Heart right ventricle (tissue), 16 donors: Measurements from ENCODE around the gene PREX1. TPM values are rescaled to one million over a fixed set of nuclear protein-coding genes. Genes with fewer than 3 reads are reported as not detected.

ENCODE experiments used
- ATAC-seq, 8 donors: fragments of 200-7000 bp; cut with Tn5 transposase; one replicate each; pipeline ENCODE4 v1.9.1; 2020; ENCODE audit warnings: mild to moderate bottlenecking in 8 of 8, moderate library complexity in 8 of 8, moderate number of reproducible peaks in 1 of 8
- DNase-seq, 2 donors: peaks; one replicate each; pipeline ENCODE4 v3.0.0-alpha.2; 2020
- H3K27ac ChIP-seq, 10 donors: fragments of 200-600 bp; sonication (generic) in 2 of 10; one replicate each; pipeline versions ENCODE4 v1.5.0 to v1.8.0; 2020 to 2022; ENCODE audit warnings: mild to moderate bottlenecking in 3 of 10
- H3K27me3 ChIP-seq, 7 donors: fragments of 200-600 bp; one replicate each; pipeline ENCODE4 v1.8.0; 2021 to 2022; ENCODE audit warnings: mild to moderate bottlenecking in 2 of 7
- H3K36me3 ChIP-seq, 9 donors: fragments of 200-600 bp; sonication (generic) in 1 of 9; one replicate each; pipeline versions ENCODE4 v1.5.0 to v1.8.0; 2020 to 2022; ENCODE audit warnings: mild to moderate bottlenecking in 2 of 9
- H3K4me1 ChIP-seq, 9 donors: fragments of 200-600 bp; sonication (generic) in 1 of 9; one replicate each; pipeline versions ENCODE4 v1.5.0 to v1.8.0; 2020 to 2022; ENCODE audit warnings: mild to moderate bottlenecking in 4 of 9
- H3K4me3 ChIP-seq, 10 donors: fragments of 200-600 bp; sonication (generic) in 2 of 10; one replicate each; pipeline versions ENCODE4 v1.5.0 to v1.8.0; 2020 to 2022; ENCODE audit warnings: mild to moderate bottlenecking in 7 of 10, moderate library complexity in 2 of 10
- H3K9me3 ChIP-seq, 11 donors: fragments of 200-600 bp in 10 of 11; sonication (generic) in 2 of 11; one replicate each; pipeline versions ENCODE4 v1.5.0 to v1.8.0; 2013 to 2022; ENCODE audit warnings: mild to moderate bottlenecking in 2 of 11, control low read depth in 1 of 11, moderate library complexity in 1 of 11
- WGBS, 2 donors: extraction: QIAGEN DNeasy Blood & Tissue Kit; methylation state at CpG; one replicate each; pipeline ENCODE4 v1.1.7; 2013; ENCODE audit warnings: inconsistent platforms in 1 of 2; 5-methylcytosine and 5-hydroxymethylcytosine counted together
- intact Hi-C, 10 donors: fragments of 100-400 bp; cut with DNase I; formaldehyde crosslinking; loops; one replicate each; pipeline versions ENCODE4 v1.11.1 to v1.14.2; 2022
- polyA plus RNA-seq, 2 donors: library from polyadenylated mRNA; stranded (reverse); fragments of 200-250 nt; gene quantifications; one replicate each; pipeline ENCODE4 v1.2.3, GENCODE V29; 2013
- total RNA-seq, 10 donors: library from RNA; stranded (reverse); fragmentation: NEBNext Ultra II Directional in 3 of 10; extraction: Animal tissue kit (Norgen Biotek cat#: 25700) in 3 of 10; gene quantifications; one replicate each; pipeline versions ENCODE4 v1.2.1 to v1.2.4, GENCODE V29; 2021 to 2023
- TF ChIP-seq, protein P1 (sequence below), 9 donors: fragments of 200-600 bp; sonication (generic) in 2 of 9; IDR thresholded peaks; one replicate each; pipeline versions ENCODE4 v1.5.0 to v1.8.0; 2021 to 2022; ENCODE audit warnings: antibody characterized with exemption in 9 of 9, mild to moderate bottlenecking in 5 of 9, moderate library complexity in 1 of 9
- donor health status: Arrhythmogenic right ventricular cardiomyopathy.
- donor health status: ischemic (EF 13 %, LVEDD 7.1; RV severe dilation, severe dysfunction).
- donor health status: healthy with polysubstance abuse.
- donor health status: DM: no; HTN: yes; CAD: no.
- donor health status: DM: no; HTN: no; CAD: no.
- donor health status: ischemic (EF 25% LVEDD 6.9; RV normal size, moderate dysfunction).
- donor health status: ischemic (EF 25% LVEDD 5.7; RV mildly dilated, moderate dysfunction).
- donor health status: healthy.
- donor health status: DM: yes; HTN: yes; CAD: no.
- donor health status: Ischemic cardiomyopathy.
- donor health status: ischemic (EF 35%, LVEDD 5.7; RV mildly dilated, moderate dysfunction).
- donor health status: nonischemic (EF 11% LVEDD 7.7; RV severe dilation, severe dysfunction).
- donor health status: DM: yes; HTN: yes; CAD: no.
- donor health status: PGD.
- donor health status: ischemic (EF 29% LVEDD 5.4; RV normal size, mild dysfunction).
- donor health status: nonischemic (EF 23%, LVEDD 6.1; RV moderate dilation, normal function).

The PREX1 gene
- total and polyA plus RNA-seq, 12 donors: 4.6 to 23.4 (median 8.8) TPM

DNA sequence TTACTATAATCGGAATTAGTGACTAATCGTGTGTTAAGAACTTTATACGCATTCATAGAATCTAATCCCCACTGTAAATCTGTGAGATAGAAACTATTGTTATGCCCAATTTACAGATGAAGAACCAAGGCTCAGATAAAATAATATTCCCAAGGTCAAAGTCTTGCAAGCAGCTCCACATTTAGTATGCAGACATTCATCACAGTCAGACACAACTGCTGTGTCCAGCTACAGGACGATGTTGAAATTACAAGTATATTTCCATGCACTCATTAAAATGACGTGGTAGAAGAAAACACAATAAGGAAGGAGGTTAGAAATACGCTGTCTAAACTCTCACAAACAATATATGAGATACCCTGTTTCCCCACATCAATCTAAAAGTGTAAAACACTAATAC, 82.5 kb downstream of the PREX1 start:
- Histone ChIP-seq H3K4me1 (peaks cover 0 to 35% (median 0%) of the 10 kb centered on the region in 9 donors), H3K9me3 (no peaks in the 10 kb centered on the region), H3K27ac (no peak overlapping the region), H3K36me3 (peaks cover 0 to 64% (median 0%) of the 10 kb centered on the region in 9 donors), H3K27me3 (no peaks in the 10 kb centered on the region), H3K4me3 (no peak overlapping the region)
- WGBS, 2 donors: 78 to 83% methylated on average over 6 of the region's 6 CpGs
- TF ChIP-seq, protein P1, sequence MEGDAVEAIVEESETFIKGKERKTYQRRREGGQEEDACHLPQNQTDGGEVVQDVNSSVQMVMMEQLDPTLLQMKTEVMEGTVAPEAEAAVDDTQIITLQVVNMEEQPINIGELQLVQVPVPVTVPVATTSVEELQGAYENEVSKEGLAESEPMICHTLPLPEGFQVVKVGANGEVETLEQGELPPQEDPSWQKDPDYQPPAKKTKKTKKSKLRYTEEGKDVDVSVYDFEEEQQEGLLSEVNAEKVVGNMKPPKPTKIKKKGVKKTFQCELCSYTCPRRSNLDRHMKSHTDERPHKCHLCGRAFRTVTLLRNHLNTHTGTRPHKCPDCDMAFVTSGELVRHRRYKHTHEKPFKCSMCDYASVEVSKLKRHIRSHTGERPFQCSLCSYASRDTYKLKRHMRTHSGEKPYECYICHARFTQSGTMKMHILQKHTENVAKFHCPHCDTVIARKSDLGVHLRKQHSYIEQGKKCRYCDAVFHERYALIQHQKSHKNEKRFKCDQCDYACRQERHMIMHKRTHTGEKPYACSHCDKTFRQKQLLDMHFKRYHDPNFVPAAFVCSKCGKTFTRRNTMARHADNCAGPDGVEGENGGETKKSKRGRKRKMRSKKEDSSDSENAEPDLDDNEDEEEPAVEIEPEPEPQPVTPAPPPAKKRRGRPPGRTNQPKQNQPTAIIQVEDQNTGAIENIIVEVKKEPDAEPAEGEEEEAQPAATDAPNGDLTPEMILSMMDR (IDR thresholded peaks at IDR 0.05): no peak
- DNase-seq (no peak), ATAC-seq (no peak)
- intact Hi-C loops: no loop called here

DNA sequence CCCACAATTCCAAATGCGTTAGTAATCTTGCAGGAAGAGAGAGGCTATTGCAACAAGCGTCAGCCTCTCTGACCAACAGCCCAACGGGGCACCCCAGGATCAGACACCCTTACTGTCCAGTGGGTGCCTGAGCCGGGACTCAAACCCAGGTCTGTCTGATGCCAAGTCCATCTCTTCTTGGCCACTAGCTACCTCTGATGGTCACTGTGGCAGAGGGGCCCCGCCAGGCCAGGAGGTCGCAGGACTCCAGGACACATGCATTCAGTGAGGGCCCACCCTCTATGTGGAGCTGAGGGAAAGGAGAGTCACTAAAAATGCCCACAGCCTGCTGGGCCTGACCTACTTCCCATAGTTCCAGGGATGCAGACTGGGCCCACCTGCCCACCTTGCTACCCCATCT, 83.3 kb downstream of the PREX1 start:
- no peak for ATAC-seq
- H3K4me1 ChIP-seq: peaks cover 0 to 34% (median 0%) of the 10 kb centered on the region in 9 donors
- no peak overlapping the region for H3K4me3 ChIP-seq
- H3K36me3 ChIP-seq: peaks cover 0 to 70% (median 0%) of the 10 kb centered on the region in 9 donors
- TF ChIP-seq, protein P1 (IDR thresholded peaks at IDR 0.05): no peak
- no peaks in the 10 kb centered on the region for H3K27me3 ChIP-seq
- H3K27ac ChIP-seq: no peak overlapping the region
- no peak for DNase-seq
- WGBS, 2 donors: 87 to 94% methylated on average over 6 of the region's 6 CpGs
- H3K9me3 ChIP-seq: no peaks in the 10 kb centered on the region
- intact Hi-C loops: no loop called here

DNA sequence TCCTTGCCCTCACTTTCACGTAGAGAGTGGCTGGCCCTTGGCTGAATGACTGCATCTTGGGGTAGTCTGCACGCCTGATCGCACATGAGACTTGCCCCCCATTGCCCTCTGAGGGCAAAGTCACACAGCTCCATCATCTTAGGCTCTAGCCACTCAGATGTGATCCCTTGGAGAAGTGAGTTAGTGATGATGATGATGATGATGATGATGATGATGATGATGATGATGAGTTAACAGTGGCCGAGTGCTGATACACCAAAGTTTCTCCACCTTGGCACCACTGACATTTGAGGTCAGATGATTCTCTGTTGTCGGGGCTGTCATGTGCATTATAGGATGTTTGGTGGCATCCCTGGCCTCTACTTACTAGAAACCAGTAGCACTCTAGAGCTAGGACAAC, 84.0 kb downstream of the PREX1 start:
- intact Hi-C loops: no loop called here
- no peaks in the 10 kb centered on the region for H3K27me3 ChIP-seq

DNA sequence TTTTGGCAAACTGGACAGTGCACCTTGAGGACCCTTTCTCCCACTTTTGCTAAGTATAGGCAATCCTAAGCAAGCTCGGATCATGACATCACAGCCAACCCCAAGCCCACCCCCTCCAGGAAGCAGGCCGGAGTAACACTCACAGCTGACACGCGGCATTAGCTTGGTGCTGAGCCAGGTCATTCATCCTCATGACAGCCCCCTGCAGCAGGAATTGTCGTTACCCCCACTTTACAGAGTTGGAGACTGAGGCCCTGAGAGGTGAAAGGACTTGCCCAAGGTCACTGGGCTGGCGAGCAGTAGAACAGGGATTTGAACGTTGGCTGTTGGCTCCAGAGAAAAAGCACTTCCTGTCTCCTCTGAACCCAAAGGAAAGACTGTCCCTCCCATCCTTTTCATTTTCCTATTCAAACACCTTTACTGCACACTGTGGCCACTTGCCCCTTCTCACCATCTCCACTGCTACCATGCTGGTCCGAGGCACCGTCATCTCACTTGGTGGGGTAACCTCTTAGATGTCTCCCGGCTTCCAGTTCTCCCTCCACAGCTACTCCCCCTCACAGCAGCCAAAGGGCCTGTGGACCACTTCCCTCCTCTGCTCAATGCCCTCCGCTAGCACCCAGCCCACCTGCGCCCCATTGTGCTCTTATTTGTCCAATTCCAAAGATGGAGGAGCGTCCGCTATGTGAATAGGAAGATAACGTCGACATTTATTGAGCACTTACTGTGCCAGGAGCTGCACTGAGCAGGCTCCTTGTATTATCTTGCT, 84.7 kb downstream of the PREX1 start:
- H3K36me3 ChIP-seq: peaks cover 0 to 78% (median 0%) of the 10 kb centered on the region in 9 donors
- no peak overlapping the region for H3K27ac ChIP-seq
- H3K4me1 ChIP-seq: peaks cover 4 to 36% (median 13%) of the 10 kb centered on the region in 9 donors
- H3K27me3 ChIP-seq: no peaks in the 10 kb centered on the region
- ATAC-seq: no peak
- 85 to 94% methylated on average over 16 of the region's 16 CpGs for WGBS, 2 donors
- intact Hi-C loops: no loop called here
- no peaks in the 10 kb centered on the region for H3K9me3 ChIP-seq
- no peak overlapping the region for H3K4me3 ChIP-seq
- no peak for DNase-seq
- TF ChIP-seq, protein P1 (IDR thresholded peaks at IDR 0.05): no peak

More for the DNA sequence above, 84.0 kb downstream of the PREX1 start:
- ATAC-seq (no peak), DNase-seq (no peak)
- 94 to 96% methylated on average over 5 of the region's 5 CpGs for WGBS, 2 donors
- Histone ChIP-seq H3K4me1 (peaks cover 0 to 36% (median 6%) of the 10 kb centered on the region in 9 donors), H3K36me3 (peaks cover 0 to 75% (median 0%) of the 10 kb centered on the region in 9 donors), H3K27ac (no peak overlapping the region), H3K4me3 (no peak overlapping the region), H3K9me3 (no peaks in the 10 kb centered on the region)
- TF ChIP-seq, protein P1 (IDR thresholded peaks at IDR 0.05): no peak
